Activated CD4-positive, alpha-beta T cell treated with anti-CD3 and anti-CD28 coated beads for 36 hours (primary cell): Measurements from ENCODE around the gene LHFPL3. TPM values are rescaled to one million over a fixed set of nuclear protein-coding genes. Genes with fewer than 3 reads are reported as not detected.
A peak's percentile ranks its signal among the peaks of the same experiment; 100 is the strongest.

Experiments
- ATAC-seq: fragments of 200-7000 bp; cut with Tn5 transposase; one replicate; pipeline ENCODE4 v1.10.0; 2021; ENCODE audit warnings: mild to moderate bottlenecking, moderate library complexity
- CTCF ChIA-PET: fragments of 350-600 bp; sonication (Branson Sonifier 250); formaldehyde crosslinking; loops from one replicate; lab custom pipeline; 2021; ENCODE audit warnings: antibody characterized with exemption; lab: Charles Lee
- POLR2A ChIA-PET: fragments of 350-600 bp; sonication (Branson Sonifier 250); formaldehyde crosslinking; loops from one replicate; lab custom pipeline; 2021; ENCODE audit warnings: antibody characterized with exemption, inconsistent platforms; lab: Charles Lee
- DNase-seq: peaks from one replicate; pipeline ENCODE4 v3.0.0-alpha.2; 2020
- H3K27ac Mint-ChIP-seq: one replicate; pipeline ENCODE4 v1.8.0; 2021; ENCODE audit warnings: mixed read lengths
- H3K27me3 Mint-ChIP-seq: one replicate; pipeline ENCODE4 v1.8.0; 2021; ENCODE audit warnings: mixed read lengths
- H3K36me3 Mint-ChIP-seq: one replicate; pipeline ENCODE4 v1.8.0; 2021; ENCODE audit warnings: low read depth, mixed read lengths
- H3K4me1 Mint-ChIP-seq: one replicate; pipeline ENCODE4 v1.8.0; 2021; ENCODE audit warnings: mixed read lengths
- H3K4me3 Mint-ChIP-seq: one replicate; pipeline ENCODE4 v1.8.0; 2021; ENCODE audit warnings: mild to moderate bottlenecking, moderate library complexity, mixed read lengths
- H3K9me3 Mint-ChIP-seq: one replicate; pipeline ENCODE4 v1.8.0; 2021; ENCODE audit warnings: low read depth, mixed read lengths
- intact Hi-C, 2 experiments: fragments of 100-400 bp; cut with DNase I in 1 of 2; cut with micrococcal nuclease in 1 of 2; formaldehyde crosslinking; loops; one replicate each; pipeline versions ENCODE4 v1.14.2 to v1.15.1; 2022 to 2024; cut with DNase I, micrococcal nuclease
- total RNA-seq, 2 experiments: library from RNA; stranded (reverse); gene quantifications; one replicate each; pipeline ENCODE4 v1.2.3, GENCODE V29; 2021

The LHFPL3 gene
- total RNA-seq, 2 experiments from 2014 or later, result not detected

DNA sequence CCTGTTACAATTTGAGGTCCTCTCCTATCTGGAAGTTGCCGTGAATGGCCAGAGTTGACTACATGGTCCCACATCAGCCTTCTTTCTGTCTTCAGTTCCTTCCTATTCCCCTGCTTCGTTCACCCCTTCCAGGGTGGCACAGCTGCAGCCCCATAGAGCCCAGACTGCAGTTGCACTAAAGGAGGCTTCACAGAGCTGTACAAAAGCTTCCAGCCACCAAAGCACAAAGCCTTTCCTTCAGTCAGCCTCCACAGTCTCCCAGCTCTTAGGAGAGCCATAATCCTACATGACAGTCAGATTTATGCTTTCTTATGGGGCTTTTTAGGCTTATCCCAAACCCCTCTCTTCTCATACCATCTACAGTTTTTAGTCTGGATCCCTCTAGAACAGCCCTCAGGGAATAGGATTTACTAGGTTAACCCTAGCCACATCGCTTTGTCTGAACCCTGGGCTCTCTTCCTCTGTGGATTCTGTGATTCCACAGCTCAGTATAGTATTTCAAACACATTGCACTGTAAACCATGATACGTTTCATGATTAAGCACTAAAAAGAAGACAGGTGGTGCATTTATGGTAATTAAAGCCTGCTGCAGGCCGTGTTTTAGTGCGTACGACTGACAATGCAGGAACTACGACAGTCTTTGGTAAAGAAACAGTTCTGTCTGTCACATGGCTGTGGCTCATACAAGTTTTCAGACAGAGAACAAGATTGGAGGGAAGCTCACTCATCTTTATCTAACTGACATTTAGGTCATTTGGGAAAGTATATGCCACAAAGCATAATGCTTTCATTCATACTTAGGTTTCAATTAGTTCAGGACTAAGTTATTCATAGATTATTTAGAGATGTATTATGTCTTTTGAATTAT, 477.3 kb downstream of the LHFPL3 start:
- Mint-ChIP-seq H3K9me3 (no peaks in the 10 kb centered on the region), H3K4me3 (no peak overlapping the region), H3K36me3 (no peaks in the 10 kb centered on the region), H3K27me3 (peaks cover 29% of the 10 kb centered on the region), H3K4me1 (no peaks in the 10 kb centered on the region), H3K27ac (no peak overlapping the region)
- POLR2A ChIA-PET, result no interaction called here
- intact Hi-C loops, result no loop called here
- ATAC-seq (no peak), DNase-seq (no peak)
- CTCF ChIA-PET, result no interaction called here

- no peaks in the 10 kb centered on the region for H3K36me3 Mint-ChIP-seq
- H3K4me1 Mint-ChIP-seq, result no peaks in the 10 kb centered on the region
- ATAC-seq, result no peak
- POLR2A ChIA-PET, result no interaction called here
- intact Hi-C loops, result no loop called here
- DNase-seq, result no peak
- H3K9me3 Mint-ChIP-seq, result no peaks in the 10 kb centered on the region
- H3K27ac Mint-ChIP-seq, result no peak overlapping the region
- H3K27me3 Mint-ChIP-seq, result peaks cover 29% of the 10 kb centered on the region
- H3K4me3 Mint-ChIP-seq, result no peak overlapping the region
- CTCF ChIA-PET, result no interaction called here
Observed at GRCh38 chr7:104807671-104808070, 479.3 kb downstream of the LHFPL3 start.

- CTCF ChIA-PET, result interaction anchor here (0.6 to 1.4 kb wide), 2 partner anchors 8 to 22 kb away, joined by 3 read pairs; no protein-coding TSS in a partner anchor
Observed at GRCh38 chr7:104809906-104810305, 481.5 kb downstream of the LHFPL3 start.

DNA sequence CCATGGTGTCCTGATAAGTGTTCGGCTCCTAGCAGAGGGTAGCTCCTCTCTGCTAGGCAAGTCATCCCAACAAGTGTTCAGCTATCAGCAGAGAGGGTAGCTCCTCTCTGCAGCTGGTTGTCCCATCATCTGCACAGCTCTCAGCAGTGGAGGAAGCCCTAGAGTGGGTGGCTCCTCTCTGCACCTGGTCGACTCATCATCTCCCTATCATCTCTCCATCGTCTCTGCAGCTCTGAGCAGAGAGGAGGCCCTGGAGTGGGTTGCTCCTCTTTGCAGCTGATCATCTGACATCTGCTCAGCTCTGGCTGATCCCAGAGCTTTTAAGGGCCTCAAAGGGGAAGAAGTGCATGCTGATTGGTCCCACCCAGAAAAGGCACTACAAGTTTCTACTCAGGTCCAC, 485.7 kb downstream of the LHFPL3 start:
- Mint-ChIP-seq H3K27ac (no peak overlapping the region), H3K9me3 (no peaks in the 10 kb centered on the region), H3K27me3 (peaks cover 12% of the 10 kb centered on the region), H3K4me1 (no peaks in the 10 kb centered on the region), H3K36me3 (no peaks in the 10 kb centered on the region), H3K4me3 (no peak overlapping the region)
- CTCF ChIA-PET, result interaction anchor here (0.7 kb wide), 1 partner anchor 33 kb away, joined by 3 read pairs; no protein-coding TSS in a partner anchor
- ATAC-seq, result no peak
- intact Hi-C loops, result no loop called here
- POLR2A ChIA-PET, result no interaction called here
- DNase-seq, result no peak

More at GRCh38 chr7:104809906-104810305, 481.5 kb downstream of the LHFPL3 start:
- Mint-ChIP-seq H3K9me3 (no peaks in the 10 kb centered on the region), H3K36me3 (no peaks in the 10 kb centered on the region), H3K27me3 (peaks cover 20% of the 10 kb centered on the region), H3K27ac (no peak overlapping the region), H3K4me3 (no peak overlapping the region), H3K4me1 (no peaks in the 10 kb centered on the region)
- POLR2A ChIA-PET, result no interaction called here
- ATAC-seq (no peak), DNase-seq (no peak)
- intact Hi-C loops, result no loop called here

- Mint-ChIP-seq H3K36me3 (no peaks in the 10 kb centered on the region), H3K9me3 (no peaks in the 10 kb centered on the region), H3K27me3 (peaks cover 10% of the 10 kb centered on the region), H3K4me1 (no peaks in the 10 kb centered on the region), H3K4me3 (no peak overlapping the region), H3K27ac (no peak overlapping the region)
- POLR2A ChIA-PET, result no interaction called here
- intact Hi-C loops, result no loop called here
- ATAC-seq, result no peak
- CTCF ChIA-PET, result interaction anchor here (0.6 to 1.0 kb wide), 3 partner anchors 32 to 1307 kb away, joined by 3 read pairs; no protein-coding TSS in a partner anchor
- DNase-seq, result no peak
Observed at GRCh38 chr7:104814671-104815400, 486.4 kb downstream of the LHFPL3 start.

- no peak overlapping the region for H3K27ac Mint-ChIP-seq
- peaks cover 3% of the 10 kb centered on the region for H3K27me3 Mint-ChIP-seq
- no peak for DNase-seq
- ATAC-seq, result no peak
- no peaks in the 10 kb centered on the region for H3K36me3 Mint-ChIP-seq
- no peaks in the 10 kb centered on the region for H3K4me1 Mint-ChIP-seq
- H3K4me3 Mint-ChIP-seq, result no peak overlapping the region
- POLR2A ChIA-PET, result no interaction called here
- H3K9me3 Mint-ChIP-seq, result no peaks in the 10 kb centered on the region
- intact Hi-C loops, result no loop called here
- CTCF ChIA-PET, result no interaction called here
Observed at GRCh38 chr7:104816537-104816936, 488.1 kb downstream of the LHFPL3 start.

DNA sequence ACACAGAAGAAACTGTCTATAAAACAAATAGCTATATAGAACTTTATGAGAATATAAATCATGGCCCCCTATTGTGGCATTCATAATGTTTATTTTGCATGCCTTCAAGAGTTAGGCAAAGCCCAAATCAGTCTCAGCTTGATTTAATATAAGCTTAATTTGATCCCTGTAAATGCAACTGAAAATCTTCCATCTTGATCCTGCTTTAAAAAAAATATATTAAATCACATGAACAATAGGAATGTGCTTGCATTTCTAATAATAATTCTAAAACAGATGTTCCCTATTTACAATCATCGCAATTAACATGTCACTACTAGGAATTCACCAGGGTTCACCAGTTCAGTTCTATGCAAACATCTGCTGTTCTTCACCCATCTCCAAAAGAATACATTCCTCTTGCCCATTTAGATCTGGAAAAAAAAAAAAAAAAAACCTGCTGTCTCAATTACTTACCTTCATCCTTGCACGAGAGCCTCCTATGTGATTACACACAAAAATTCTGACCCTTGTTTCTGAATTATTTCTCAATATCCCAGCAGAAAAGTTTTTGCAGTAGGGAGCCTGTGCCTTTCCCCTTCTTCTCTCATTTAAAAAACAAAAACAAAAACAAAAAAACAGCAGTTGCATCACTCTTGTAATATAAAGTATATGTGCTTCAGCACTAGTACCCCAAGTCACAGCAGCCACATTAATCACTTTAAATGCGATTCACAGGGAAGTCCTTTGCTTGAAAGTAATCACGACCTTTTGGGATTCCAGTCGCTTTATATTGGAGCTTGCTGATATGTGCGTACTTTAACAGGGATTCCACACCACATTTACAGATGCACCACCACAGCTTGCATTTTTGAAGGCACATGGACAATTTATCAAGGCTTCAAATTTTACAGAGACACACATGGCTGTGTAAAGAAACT, 490.8 kb downstream of the LHFPL3 start:
- CTCF ChIA-PET, result no interaction called here

GRCh38 chr7:104820836-104821535, 492.6 kb downstream of the LHFPL3 start:
- intact Hi-C loops, result no loop called here

More for the DNA sequence above, 490.8 kb downstream of the LHFPL3 start:
- POLR2A ChIA-PET, result no interaction called here
- H3K27me3 Mint-ChIP-seq, result peaks cover 3% of the 10 kb centered on the region
- intact Hi-C loops, result no loop called here
- H3K27ac Mint-ChIP-seq, result no peak overlapping the region
- no peak for DNase-seq
- no peaks in the 10 kb centered on the region for H3K36me3 Mint-ChIP-seq
- no peak overlapping the region for H3K4me3 Mint-ChIP-seq
- no peak for ATAC-seq
- H3K9me3 Mint-ChIP-seq, result no peaks in the 10 kb centered on the region
- no peaks in the 10 kb centered on the region for H3K4me1 Mint-ChIP-seq

GRCh38 chr7:104823177-104823576, 494.8 kb downstream of the LHFPL3 start:
- intact Hi-C loops, result no loop called here
- no peak overlapping the region for H3K4me3 Mint-ChIP-seq
- no peaks in the 10 kb centered on the region for H3K4me1 Mint-ChIP-seq
- ATAC-seq, result peak; percentile 47
- no peaks in the 10 kb centered on the region for H3K9me3 Mint-ChIP-seq
- H3K27me3 Mint-ChIP-seq, result no peaks in the 10 kb centered on the region
- no peak overlapping the region for H3K27ac Mint-ChIP-seq
- DNase-seq, result no peak
- POLR2A ChIA-PET, result no interaction called here
- CTCF ChIA-PET, result interaction anchor here (1.0 kb wide), 1 partner anchor 12 kb away, joined by 3 read pairs; no protein-coding TSS in a partner anchor
- H3K36me3 Mint-ChIP-seq, result no peaks in the 10 kb centered on the region

More at GRCh38 chr7:104820836-104821535, 492.6 kb downstream of the LHFPL3 start:
- Mint-ChIP-seq H3K4me3 (no peak overlapping the region), H3K36me3 (no peaks in the 10 kb centered on the region), H3K4me1 (no peaks in the 10 kb centered on the region), H3K27me3 (peaks cover 3% of the 10 kb centered on the region), H3K9me3 (no peaks in the 10 kb centered on the region), H3K27ac (no peak overlapping the region)
- DNase-seq (no peak), ATAC-seq (no peak)
- POLR2A ChIA-PET, result no interaction called here
- CTCF ChIA-PET, result no interaction called here

DNA sequence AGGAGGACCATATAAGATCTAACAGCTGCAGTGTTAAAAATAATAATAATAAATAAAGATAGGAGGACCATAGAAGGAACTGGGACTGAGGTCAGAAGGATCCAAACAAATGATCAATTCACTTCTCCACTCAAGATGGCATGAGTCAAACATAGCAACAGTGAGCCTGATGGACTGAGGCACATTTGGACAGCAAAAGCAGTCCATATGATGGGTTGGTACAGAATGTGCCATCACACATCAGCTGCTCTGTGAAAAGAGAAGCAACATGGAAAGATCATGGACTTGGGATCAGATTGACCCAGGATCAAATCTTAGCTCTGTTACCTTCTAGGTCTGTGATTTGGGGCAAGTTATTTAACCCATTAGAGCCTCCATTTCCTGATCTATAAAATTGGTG, 496.7 kb downstream of the LHFPL3 start:
- Mint-ChIP-seq H3K27me3 (no peaks in the 10 kb centered on the region), H3K36me3 (no peaks in the 10 kb centered on the region), H3K4me1 (no peaks in the 10 kb centered on the region), H3K4me3 (no peak overlapping the region), H3K9me3 (no peaks in the 10 kb centered on the region), H3K27ac (no peak overlapping the region)
- ATAC-seq (peak; percentile 51), DNase-seq (no peak)
- ChIA-PET CTCF (interaction anchor here (0.9 to 1.5 kb wide), 3 partner anchors 23 to 594 kb away, joined by 3 to 5 read pairs (median 3); no protein-coding TSS in a partner anchor), POLR2A (no interaction called here)
- intact Hi-C loops, result no loop called here
